B cell (primary cell): Measurements from ENCODE around the gene CDIP1.

Experiments used
- CTCF ChIP-seq: fragments of 200-600 bp; IDR thresholded peaks from one replicate; pipeline ENCODE4 v1.8.0; 2022; ENCODE audit warnings: antibody characterized with exemption, mild to moderate bottlenecking
- EZH2 ChIP-seq: IDR thresholded peaks from 2 replicates; pipeline ENCODE4 v1.6.1; 2012; ENCODE audit warnings: borderline replicate concordance, low read depth, mild to moderate bottlenecking, moderate library complexity, low read length; ENCODE audit not compliant: insufficient read depth, poor library complexity, severe bottlenecking

- TF ChIP-seq CTCF (no peak), EZH2 (no peak)
These were observed 12.0 kb upstream of the CDIP1 start for GRCh38 chr16:4550591-4550990.
